Measurements from ENCODE around the gene TUT1. TPM values are rescaled to one million over a fixed set of nuclear protein-coding genes. Genes with fewer than 3 reads are reported as not detected.

The TUT1 gene
- total and polyA plus RNA-seq, 2 donors from 2014 or later, result 18.7 to 29.5 TPM

DNA sequence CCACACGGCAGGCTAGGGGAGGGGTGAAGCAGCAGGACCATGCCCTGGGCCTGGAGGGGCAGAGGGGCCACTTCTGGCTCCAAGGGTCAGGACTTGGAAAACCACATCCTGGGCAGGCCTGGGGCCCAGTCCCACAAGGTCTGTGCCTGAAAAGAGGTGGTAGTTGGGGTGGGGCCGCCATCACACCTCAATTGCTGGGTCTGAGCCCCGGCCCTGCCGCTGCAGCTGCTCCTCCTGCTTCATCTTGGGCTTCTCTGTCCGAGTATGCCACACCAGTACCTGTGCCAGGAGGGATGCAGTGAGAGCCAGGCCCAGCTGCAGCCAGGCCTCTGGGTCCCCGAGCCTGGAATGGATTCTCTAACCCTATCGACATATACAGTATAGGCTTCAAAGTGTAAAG, 24.2 kb upstream of the TUT1 start:
- FAIRE-seq, result no peak
- TF ChIP-seq, protein P1, sequence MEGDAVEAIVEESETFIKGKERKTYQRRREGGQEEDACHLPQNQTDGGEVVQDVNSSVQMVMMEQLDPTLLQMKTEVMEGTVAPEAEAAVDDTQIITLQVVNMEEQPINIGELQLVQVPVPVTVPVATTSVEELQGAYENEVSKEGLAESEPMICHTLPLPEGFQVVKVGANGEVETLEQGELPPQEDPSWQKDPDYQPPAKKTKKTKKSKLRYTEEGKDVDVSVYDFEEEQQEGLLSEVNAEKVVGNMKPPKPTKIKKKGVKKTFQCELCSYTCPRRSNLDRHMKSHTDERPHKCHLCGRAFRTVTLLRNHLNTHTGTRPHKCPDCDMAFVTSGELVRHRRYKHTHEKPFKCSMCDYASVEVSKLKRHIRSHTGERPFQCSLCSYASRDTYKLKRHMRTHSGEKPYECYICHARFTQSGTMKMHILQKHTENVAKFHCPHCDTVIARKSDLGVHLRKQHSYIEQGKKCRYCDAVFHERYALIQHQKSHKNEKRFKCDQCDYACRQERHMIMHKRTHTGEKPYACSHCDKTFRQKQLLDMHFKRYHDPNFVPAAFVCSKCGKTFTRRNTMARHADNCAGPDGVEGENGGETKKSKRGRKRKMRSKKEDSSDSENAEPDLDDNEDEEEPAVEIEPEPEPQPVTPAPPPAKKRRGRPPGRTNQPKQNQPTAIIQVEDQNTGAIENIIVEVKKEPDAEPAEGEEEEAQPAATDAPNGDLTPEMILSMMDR (IDR thresholded peaks at IDR 0.05; ENCODE audit: borderline replicate concordance, extremely low read depth, insufficient read depth), result no peak

DNA sequence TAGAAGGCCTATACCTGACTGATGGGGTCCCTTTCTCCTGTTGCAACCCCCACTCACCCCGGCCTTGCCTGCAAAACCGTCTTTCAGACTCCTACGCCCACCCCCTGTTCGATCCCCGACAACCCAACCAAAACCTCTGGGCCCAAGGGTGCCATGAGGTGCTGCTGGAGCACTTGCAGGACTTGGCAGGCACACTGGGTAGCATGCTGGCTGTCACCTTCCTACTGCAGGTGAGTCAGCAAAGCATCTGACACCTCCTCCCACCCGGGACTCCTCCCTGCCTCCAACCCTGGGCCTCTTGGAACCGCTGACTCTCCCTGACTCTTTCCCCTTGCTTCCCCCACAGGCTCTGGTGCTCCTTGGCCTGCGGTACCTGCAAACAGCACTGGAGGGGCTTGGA, 23.0 kb upstream of the TUT1 start:
- Histone ChIP-seq H3K27me3 (ENCODE audit: control insufficient read depth, insufficient read depth, low read length) (no peaks in the 10 kb centered on the region), H3K4me1 (ENCODE audit: control insufficient read depth in 2 of 3, insufficient read depth in 2 of 3, low read depth in 1 of 3, low read length in 3 of 3) (peaks cover 0 to 26% (median 4%) of the 10 kb centered on the region in 3 donors), H3K36me3 (ENCODE audit: control insufficient read depth in 2 of 3, insufficient read depth in 3 of 3, low read length in 3 of 3) (peaks cover 2 to 9% (median 3%) of the 10 kb centered on the region in 3 donors), H3K9me3 (ENCODE audit: control insufficient read depth in 2 of 3, insufficient read depth in 1 of 3, low read length in 3 of 3) (no peaks in the 10 kb centered on the region), H3K4me3 (ENCODE audit: low read length in 3 of 3) (no peak overlapping the region), H3K9ac (ENCODE audit: low read length in 3 of 3) (no peak overlapping the region), H3K27ac (ENCODE audit: low read depth in 2 of 2, low read length in 2 of 2) (no peak overlapping the region)
- FAIRE-seq (no peak), DNase-seq (peak in 1 of 5 donors; percentile 77)
- intact Hi-C loops (cut with DNase I), result no loop called here
- TF ChIP-seq, protein P1 (IDR thresholded peaks at IDR 0.05; ENCODE audit: borderline replicate concordance, extremely low read depth, insufficient read depth), result no peak

More for the DNA sequence above, 24.2 kb upstream of the TUT1 start:
- Histone ChIP-seq H3K4me3 (ENCODE audit: low read length in 3 of 3) (no peak overlapping the region), H3K4me1 (ENCODE audit: control insufficient read depth in 2 of 3, insufficient read depth in 2 of 3, low read depth in 1 of 3, low read length in 3 of 3) (peaks cover 0 to 24% (median 7%) of the 10 kb centered on the region in 3 donors), H3K27me3 (ENCODE audit: control insufficient read depth, insufficient read depth, low read length) (no peaks in the 10 kb centered on the region), H3K9ac (ENCODE audit: low read length in 3 of 3) (no peak overlapping the region), H3K27ac (ENCODE audit: low read depth in 2 of 2, low read length in 2 of 2) (no peak overlapping the region), H3K36me3 (ENCODE audit: control insufficient read depth in 2 of 3, insufficient read depth in 3 of 3, low read length in 3 of 3) (peaks cover 0 to 5% (median 0%) of the 10 kb centered on the region in 3 donors), H3K9me3 (ENCODE audit: control insufficient read depth in 2 of 3, insufficient read depth in 1 of 3, low read length in 3 of 3) (no peaks in the 10 kb centered on the region)
- intact Hi-C loops (cut with DNase I), result no loop called here
- no peak for DNase-seq

DNA sequence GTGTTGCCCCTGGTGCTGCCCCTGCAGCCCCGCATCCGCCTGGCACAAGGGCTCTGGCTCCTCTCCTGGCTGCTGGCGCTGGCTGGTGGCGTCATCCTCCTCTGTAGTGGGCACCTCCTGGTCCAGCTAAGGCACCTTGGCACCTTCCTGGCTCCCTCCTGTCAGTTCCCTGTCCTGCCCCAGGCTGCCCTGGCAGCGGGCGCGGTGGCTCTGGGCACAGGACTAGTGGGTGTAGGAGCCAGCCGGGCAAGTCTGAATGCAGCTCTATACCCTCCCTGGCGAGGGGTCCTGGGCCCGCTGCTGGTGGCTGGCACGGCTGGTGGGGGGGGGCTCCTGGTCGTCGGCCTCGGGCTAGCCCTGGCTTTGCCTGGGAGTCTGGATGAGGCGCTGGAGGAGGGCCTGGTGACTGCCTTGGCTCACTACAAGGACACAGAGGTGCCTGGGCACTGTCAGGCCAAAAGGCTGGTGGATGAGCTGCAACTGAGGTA, 22.0 kb upstream of the TUT1 start:
- peak in 1 of 5 donors; percentile 78 for DNase-seq
- peak overlapping the region in 1 of 3 donors; percentile 35 for H3K4me3 ChIP-seq (ENCODE audit: low read length in 3 of 3)
- no peaks in the 10 kb centered on the region for H3K9me3 ChIP-seq (ENCODE audit: control insufficient read depth in 2 of 3, insufficient read depth in 1 of 3, low read length in 3 of 3)
- peak overlapping the region in 1 of 3 donors; percentile 24 for H3K9ac ChIP-seq (ENCODE audit: low read length in 3 of 3)
- no peaks in the 10 kb centered on the region for H3K27me3 ChIP-seq (ENCODE audit: control insufficient read depth, insufficient read depth, low read length)
- no peak for FAIRE-seq
- intact Hi-C loops (cut with DNase I), result no loop called here
- H3K27ac ChIP-seq (ENCODE audit: low read depth in 2 of 2, low read length in 2 of 2), result peak overlapping the region; percentile 88 to 92
- peaks cover 0 to 26% (median 4%) of the 10 kb centered on the region in 3 donors for H3K4me1 ChIP-seq (ENCODE audit: control insufficient read depth in 2 of 3, insufficient read depth in 2 of 3, low read depth in 1 of 3, low read length in 3 of 3)
- peaks cover 2 to 9% (median 5%) of the 10 kb centered on the region in 3 donors for H3K36me3 ChIP-seq (ENCODE audit: control insufficient read depth in 2 of 3, insufficient read depth in 3 of 3, low read length in 3 of 3)
- TF ChIP-seq, protein P1 (IDR thresholded peaks at IDR 0.05; ENCODE audit: borderline replicate concordance, extremely low read depth, insufficient read depth), result no peak
